DND-41 (cell line): ENCODE measurements around the gene PRG2.

Experiments used
- ATAC-seq: fragments of 200-7000 bp; cut with Tn5 transposase; 3 replicates; pipeline ENCODE4 v1.9.1; 2021; ENCODE audit warnings: low read depth; ENCODE audit not compliant: insufficient read depth
- DNase-seq: peaks from one replicate; pipeline ENCODE4 v3.0.0-alpha.2; 2020
- H2AFZ ChIP-seq: 2 replicates; pipeline ENCODE4 v1.6.0; 2012; ENCODE audit warnings: low read depth, low read length
- H3K27ac ChIP-seq: 2 replicates; pipeline ENCODE4 v1.5.1; 2012; ENCODE audit warnings: low read length, inconsistent platforms
- H3K27me3 ChIP-seq: fragments of 200-600 bp; sonication (generic); 2 replicates; pipeline ENCODE4 v1.6.0; 2012; ENCODE audit warnings: low read length, mild to moderate bottlenecking, inconsistent platforms; ENCODE audit not compliant: insufficient read depth, poor library complexity
- H3K36me3 ChIP-seq: 2 replicates; pipeline ENCODE4 v1.5.1; 2012; ENCODE audit warnings: low read length, inconsistent platforms; ENCODE audit not compliant: insufficient read depth
- H3K4me1 ChIP-seq: 2 replicates; pipeline ENCODE4 v1.5.1; 2012; ENCODE audit warnings: mild to moderate bottlenecking, low read length; ENCODE audit not compliant: insufficient read depth
- H3K4me2 ChIP-seq: 2 replicates; pipeline ENCODE4 v1.6.0; 2012; ENCODE audit warnings: mild to moderate bottlenecking, moderate library complexity, low read length, inconsistent platforms; ENCODE audit not compliant: insufficient read depth
- H3K4me3 ChIP-seq, 2 experiments: fragments of 200-600 bp in 1 of 2; shearing (Covaris generic) in 1 of 2; 2 replicates each; pipeline ENCODE4 v1.5.1; 2012 to 2016; ENCODE audit warnings: inconsistent platforms in 2 of 2, low read length in 2 of 2, mild to moderate bottlenecking in 2 of 2, low read depth in 1 of 2, moderate library complexity in 1 of 2
- H3K79me2 ChIP-seq: 2 replicates; pipeline ENCODE4 v1.6.0; 2012; ENCODE audit warnings: low read length, inconsistent platforms; ENCODE audit not compliant: insufficient read depth
- H3K9ac ChIP-seq: 2 replicates; pipeline ENCODE4 v1.6.0; 2012; ENCODE audit warnings: low read depth, mild to moderate bottlenecking, inconsistent platforms, low read length, moderate library complexity
- H3K9me3 ChIP-seq: 2 replicates; pipeline ENCODE4 v1.5.1; 2012; ENCODE audit warnings: low read length, moderate library complexity, mild to moderate bottlenecking, inconsistent platforms; ENCODE audit not compliant: insufficient read depth, severe bottlenecking
- H4K20me1 ChIP-seq: 2 replicates; pipeline ENCODE4 v1.6.0; 2012; ENCODE audit warnings: low read length; ENCODE audit not compliant: insufficient read depth
- EZH2 ChIP-seq: IDR thresholded peaks from 3 replicates; pipeline ENCODE4 v1.6.1; 2012; ENCODE audit warnings: borderline replicate concordance, low read depth, mild to moderate bottlenecking, moderate library complexity, low read length, inconsistent platforms; ENCODE audit not compliant: severe bottlenecking
- TF ChIP-seq, protein P1 (sequence below): IDR thresholded peaks from 2 replicates; pipeline ENCODE4 v1.5.1; 2012; ENCODE audit warnings: borderline replicate concordance, low read length, moderate library complexity, mild to moderate bottlenecking; ENCODE audit not compliant: poor library complexity, severe bottlenecking; ENCODE audit errors: extremely low read depth

Gene PRG2

DNA sequence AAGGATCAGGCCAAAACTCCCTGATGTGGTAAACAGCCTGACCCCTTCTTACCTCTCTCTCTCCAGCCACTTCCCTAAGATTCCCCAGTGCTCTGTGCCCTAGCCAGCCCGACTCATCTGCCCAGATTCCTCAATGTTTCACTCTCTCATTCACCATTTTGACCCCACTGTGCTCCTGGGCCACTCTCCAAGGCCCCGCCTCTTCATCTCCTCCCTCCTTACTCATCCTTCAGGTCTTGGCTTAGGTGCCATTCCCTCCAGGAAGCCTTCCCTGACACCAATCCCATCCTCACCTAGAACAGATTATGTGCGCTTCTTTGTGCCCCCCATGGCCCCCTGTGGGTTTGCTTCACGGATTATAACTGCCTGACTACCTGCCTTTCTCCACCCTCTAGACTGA is 23.2 kb upstream of the PRG2 start:
- Histone ChIP-seq H3K36me3 (peaks cover 97% of the 10 kb centered on the region), H3K4me2 (no peak overlapping the region), H3K4me1 (0 out of 2 replicates have a peak, but pooled peaks cover 3% of the 10 kb centered on the region), H4K20me1 (peaks cover 61% of the 10 kb centered on the region), H3K27ac (no peak overlapping the region), H3K9ac (no peak overlapping the region), H3K27me3 (no peaks in the 10 kb centered on the region), H3K9me3 (no peaks in the 10 kb centered on the region), H2AFZ (no peak overlapping the region), H3K4me3 (no peak overlapping the region), H3K79me2 (peaks cover 10% of the 10 kb centered on the region)
- TF ChIP-seq, protein P1, sequence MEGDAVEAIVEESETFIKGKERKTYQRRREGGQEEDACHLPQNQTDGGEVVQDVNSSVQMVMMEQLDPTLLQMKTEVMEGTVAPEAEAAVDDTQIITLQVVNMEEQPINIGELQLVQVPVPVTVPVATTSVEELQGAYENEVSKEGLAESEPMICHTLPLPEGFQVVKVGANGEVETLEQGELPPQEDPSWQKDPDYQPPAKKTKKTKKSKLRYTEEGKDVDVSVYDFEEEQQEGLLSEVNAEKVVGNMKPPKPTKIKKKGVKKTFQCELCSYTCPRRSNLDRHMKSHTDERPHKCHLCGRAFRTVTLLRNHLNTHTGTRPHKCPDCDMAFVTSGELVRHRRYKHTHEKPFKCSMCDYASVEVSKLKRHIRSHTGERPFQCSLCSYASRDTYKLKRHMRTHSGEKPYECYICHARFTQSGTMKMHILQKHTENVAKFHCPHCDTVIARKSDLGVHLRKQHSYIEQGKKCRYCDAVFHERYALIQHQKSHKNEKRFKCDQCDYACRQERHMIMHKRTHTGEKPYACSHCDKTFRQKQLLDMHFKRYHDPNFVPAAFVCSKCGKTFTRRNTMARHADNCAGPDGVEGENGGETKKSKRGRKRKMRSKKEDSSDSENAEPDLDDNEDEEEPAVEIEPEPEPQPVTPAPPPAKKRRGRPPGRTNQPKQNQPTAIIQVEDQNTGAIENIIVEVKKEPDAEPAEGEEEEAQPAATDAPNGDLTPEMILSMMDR: no peak
- no peak for TF ChIP-seq EZH2
- DNase-seq (no peak), ATAC-seq (no peak)

DNA sequence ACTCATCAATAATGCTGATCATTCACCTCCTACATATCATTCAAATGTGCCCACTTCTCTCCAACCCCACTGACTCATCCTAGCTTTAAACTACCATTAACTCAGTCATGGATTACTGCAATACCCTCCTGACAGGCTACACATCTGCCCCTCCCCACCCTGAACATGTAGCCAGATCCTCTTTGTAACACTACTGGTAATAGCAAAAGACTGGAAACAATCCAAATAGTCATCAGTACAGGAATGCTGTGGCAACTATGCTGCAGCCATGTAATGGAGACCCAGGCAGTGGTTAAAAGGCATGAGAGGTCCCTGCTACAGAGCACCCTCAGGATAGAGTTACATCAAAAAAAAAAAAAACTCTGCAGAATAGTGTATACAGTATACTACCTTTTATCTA is 19.8 kb upstream of the PRG2 start:
- TF ChIP-seq, protein P1: no peak
- no peak for TF ChIP-seq EZH2
- no peaks in the 10 kb centered on the region for H3K9me3 ChIP-seq
- H3K27me3 ChIP-seq: no peaks in the 10 kb centered on the region
- 0 out of 2 replicates have a peak, but pooled peaks cover 6% of the 10 kb centered on the region for H3K79me2 ChIP-seq
- H3K27ac ChIP-seq: no peak overlapping the region
- no peak overlapping the region for H3K4me3 ChIP-seq
- peaks cover 96% of the 10 kb centered on the region for H3K36me3 ChIP-seq
- no peak overlapping the region for H2AFZ ChIP-seq
- H3K4me2 ChIP-seq: no peak overlapping the region
- DNase-seq: no peak
- no peak for ATAC-seq
- H3K4me1 ChIP-seq: 0 out of 2 replicates have a peak, but pooled peaks cover 2% of the 10 kb centered on the region
- H3K9ac ChIP-seq: no peak overlapping the region
- H4K20me1 ChIP-seq: peaks cover 54% of the 10 kb centered on the region

DNA sequence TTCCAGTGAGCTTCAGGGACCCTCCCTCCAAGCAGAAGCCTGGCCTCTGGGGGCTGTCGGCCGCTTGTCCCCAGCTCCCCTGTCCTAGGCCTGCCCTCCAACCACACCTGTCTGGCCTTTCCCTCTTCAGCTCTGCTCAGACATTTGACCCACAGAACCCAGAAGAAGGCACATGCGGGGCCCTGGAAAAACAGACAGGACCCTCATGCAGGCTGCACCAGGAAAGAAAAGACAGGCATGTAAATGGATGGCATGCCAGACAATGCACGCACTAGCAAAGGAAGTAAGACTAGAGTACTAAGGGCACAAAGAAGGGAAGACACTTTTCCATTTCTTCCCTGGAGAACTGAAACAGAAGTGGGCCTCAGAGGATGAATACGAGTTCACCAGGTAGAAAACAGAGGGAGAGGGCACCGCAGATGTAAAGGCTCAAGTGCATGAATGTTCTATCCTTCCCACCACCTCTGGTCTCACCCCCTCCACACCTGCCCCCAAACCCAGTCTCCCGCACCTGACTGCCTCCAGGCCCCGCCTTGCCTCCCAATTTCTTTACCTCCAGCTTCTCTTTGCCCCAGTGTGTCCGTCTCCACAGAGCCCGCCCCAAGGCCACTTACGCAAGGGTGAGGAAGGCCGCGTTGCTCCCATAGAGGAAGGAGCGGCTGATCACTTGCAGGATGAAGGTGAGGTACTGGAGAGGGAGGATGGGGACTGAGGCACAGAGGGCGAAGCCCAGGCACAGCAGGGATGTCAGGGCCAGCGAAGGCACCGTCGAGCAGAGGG is 19.1 kb upstream of the PRG2 start:
- H3K9me3 ChIP-seq: no peaks in the 10 kb centered on the region
- no peak overlapping the region for H3K4me2 ChIP-seq
- H3K9ac ChIP-seq: no peak overlapping the region
- H3K36me3 ChIP-seq: peaks cover 89% of the 10 kb centered on the region
- H3K4me3 ChIP-seq: no peak overlapping the region
- ATAC-seq: no peak
- no peak for DNase-seq
- H3K27ac ChIP-seq: no peak overlapping the region
- no peaks in the 10 kb centered on the region for H3K27me3 ChIP-seq
- TF ChIP-seq, protein P1: no peak
- TF ChIP-seq EZH2: no peak
- H3K4me1 ChIP-seq: no peaks in the 10 kb centered on the region
- 0 out of 2 replicates have a peak, but pooled peaks cover 6% of the 10 kb centered on the region for H3K79me2 ChIP-seq
- H4K20me1 ChIP-seq: peaks cover 47% of the 10 kb centered on the region
- H2AFZ ChIP-seq: no peak overlapping the region
